GM19397 (cell line): ENCODE measurements around the gene CAPRIN1.
A peak's percentile ranks its signal among the peaks of the same experiment; 100 is the strongest.
"Not testable (repeated sequence)": the region's sequence is repeated elsewhere in the genome, so short reads cannot be mapped to it uniquely, and the experiment has no call there.

Experiments used
- ATAC-seq: cut with Tn5 transposase; IDR thresholded peaks from one replicate; pipeline ENCODE4 v1.9.1; 2021; ENCODE audit warnings: mild to moderate bottlenecking, moderate library complexity; ENCODE audit not compliant: unreplicated experiment

CAPRIN1 gene

GRCh38 chr11:34084637-34085036 is 33.1 kb downstream of the CAPRIN1 start:
- no peak for ATAC-seq

GRCh38 chr11:34086554-34087283 is 35.2 kb downstream of the CAPRIN1 start:
- ATAC-seq, result peak; percentile 52

- no peak for ATAC-seq
Observed at GRCh38 chr11:34091825-34092224, 40.3 kb downstream of the CAPRIN1 start.

- ATAC-seq, result not testable (repeated sequence)
Observed at GRCh38 chr11:34094900-34095299, 43.4 kb downstream of the CAPRIN1 start.

- ATAC-seq, result no peak
Observed at GRCh38 chr11:34098813-34099212, 47.3 kb downstream of the CAPRIN1 start.

GRCh38 chr11:34104680-34105078 is 53.1 kb downstream of the CAPRIN1 start:
- no peak for ATAC-seq

- peak; percentile 96 for ATAC-seq
Observed at GRCh38 chr11:34105079-34105956, 53.8 kb downstream of the CAPRIN1 start, which contains the start of gene NAT10. Gene NAT10 (plus strand): TSS chr11:34105629. CDS start chr11:34108226, 2,597 bp downstream.

GRCh38 chr11:34105957-34106504 is 54.5 kb downstream of the CAPRIN1 start:
- no peak for ATAC-seq

- no peak for ATAC-seq
Observed at GRCh38 chr11:34111722-34112270, 60.3 kb downstream of the CAPRIN1 start.

GRCh38 chr11:34114014-34114413 is 62.5 kb downstream of the CAPRIN1 start:
- ATAC-seq, result no peak

- no peak for ATAC-seq
Observed at GRCh38 chr11:34114471-34114870, 62.9 kb downstream of the CAPRIN1 start.

- ATAC-seq, result no peak
Observed at GRCh38 chr11:34120651-34121050, 69.1 kb downstream of the CAPRIN1 start.

GRCh38 chr11:34124885-34125668 is 73.5 kb downstream of the CAPRIN1 start:
- no peak for ATAC-seq

GRCh38 chr11:34126959-34127848 is 75.7 kb downstream of the CAPRIN1 start:
- ATAC-seq, result no peak

- no peak for ATAC-seq
Observed at GRCh38 chr11:34128824-34129223, 77.3 kb downstream of the CAPRIN1 start.

GRCh38 chr11:34132261-34132965 is 80.9 kb downstream of the CAPRIN1 start:
- no peak for ATAC-seq

GRCh38 chr11:34134765-34135164 is 83.2 kb downstream of the CAPRIN1 start:
- ATAC-seq, result no peak

- ATAC-seq, result no peak
Observed at GRCh38 chr11:34135439-34135838, 83.9 kb downstream of the CAPRIN1 start.

- ATAC-seq, result no peak
Observed at GRCh38 chr11:34136420-34136819, 84.9 kb downstream of the CAPRIN1 start.
